HG03520 (cell line): ENCODE data around the gene TBX1.

Experiments used
- ATAC-seq: cut with Tn5 transposase; IDR thresholded peaks from one replicate; pipeline ENCODE4 v1.9.1; 2021; ENCODE audit warnings: mild to moderate bottlenecking, moderate library complexity; ENCODE audit not compliant: unreplicated experiment

The TBX1 gene

GRCh38 chr22:19737846-19738663 is 22.5 kb upstream of the TBX1 start:
- no peak for ATAC-seq

- ATAC-seq: no peak
Measured at GRCh38 chr22:19738664-19739447, 21.7 kb upstream of the TBX1 start.

- ATAC-seq: no peak
Measured at GRCh38 chr22:19739448-19739895, 21.1 kb upstream of the TBX1 start.

GRCh38 chr22:19739911-19740449 is 20.6 kb upstream of the TBX1 start:
- no peak for ATAC-seq

GRCh38 chr22:19740586-19740985 is 20.0 kb upstream of the TBX1 start:
- no peak for ATAC-seq

- no peak for ATAC-seq
Measured at GRCh38 chr22:19741053-19741452, 19.5 kb upstream of the TBX1 start.

- ATAC-seq: no peak
Measured at GRCh38 chr22:19742160-19743066, 18.2 kb upstream of the TBX1 start.

GRCh38 chr22:19743081-19743480 is 17.5 kb upstream of the TBX1 start:
- no peak for ATAC-seq

- no peak for ATAC-seq
Measured at GRCh38 chr22:19743651-19744050, 16.9 kb upstream of the TBX1 start.

- ATAC-seq: no peak
Measured at GRCh38 chr22:19744350-19745006, 16.1 kb upstream of the TBX1 start.

GRCh38 chr22:19745155-19746101 is 15.2 kb upstream of the TBX1 start:
- no peak for ATAC-seq

GRCh38 chr22:19746726-19747125 is 13.9 kb upstream of the TBX1 start:
- ATAC-seq: no peak

- ATAC-seq: no peak
Measured at GRCh38 chr22:19747551-19747950, 13.0 kb upstream of the TBX1 start.

GRCh38 chr22:19748139-19748538 is 12.4 kb upstream of the TBX1 start:
- ATAC-seq: no peak

GRCh38 chr22:19748991-19749664 is 11.4 kb upstream of the TBX1 start:
- no peak for ATAC-seq

- ATAC-seq: no peak
Measured at GRCh38 chr22:19749876-19750275, 10.7 kb upstream of the TBX1 start.

GRCh38 chr22:19750507-19751490 is 9.8 kb upstream of the TBX1 start:
- no peak for ATAC-seq
